Spleen (tissue), 11 donors: ENCODE data around the gene SYNDIG1. TPM values are rescaled to one million over a fixed set of nuclear protein-coding genes. Genes with fewer than 3 reads are reported as not detected.

Experiments used
- DNase-seq: peaks from one replicate; pipeline ENCODE4 v3.0.0-alpha.2; 2020
- H3K27ac ChIP-seq, 8 donors: fragments of 200-600 bp; sonication (generic) in 7 of 8; 1 replicate in 4 of 8; 2 replicates in 4 of 8; pipeline versions ENCODE4 v1.5.0 to v1.8.0; 2016 to 2021; ENCODE audit warnings: inconsistent platforms in 4 of 8, mild to moderate bottlenecking in 4 of 8, moderate library complexity in 1 of 8
- H3K27me3 ChIP-seq, 7 donors: fragments of 200-600 bp; sonication (generic) in 6 of 7; replicated peaks in 1 of 7; 1 replicate in 4 of 7; 2 replicates in 3 of 7; pipeline versions ENCODE4 v1.5.0 to v1.8.0; 2016 to 2021; ENCODE audit warnings: inconsistent platforms in 3 of 7, mild to moderate bottlenecking in 1 of 7
- H3K36me3 ChIP-seq, 6 donors: fragments of 200-600 bp; sonication (generic) in 5 of 6; 1 replicate in 4 of 6; 2 replicates in 2 of 6; pipeline versions ENCODE4 v1.5.0 to v1.8.0; 2016 to 2021; ENCODE audit warnings: inconsistent platforms in 2 of 6
- H3K4me1 ChIP-seq, 6 donors: fragments of 200-600 bp; sonication (generic) in 5 of 6; 1 replicate in 3 of 6; 2 replicates in 3 of 6; pipeline versions ENCODE4 v1.5.0 to v1.8.0; 2016 to 2021; ENCODE audit warnings: inconsistent platforms in 3 of 6
- H3K4me3 ChIP-seq, 8 donors: fragments of 200-600 bp; sonication (generic) in 7 of 8; 1 replicate in 4 of 8; 2 replicates in 4 of 8; pipeline versions ENCODE4 v1.5.0 to v1.8.0; 2016 to 2021; ENCODE audit warnings: inconsistent platforms in 4 of 8, mild to moderate bottlenecking in 4 of 8, moderate library complexity in 2 of 8
- H3K9me3 ChIP-seq, 8 donors: fragments of 200-600 bp; sonication (generic) in 7 of 8; 1 replicate in 4 of 8; 2 replicates in 4 of 8; pipeline versions ENCODE4 v1.5.0 to v1.8.0; 2016 to 2021; ENCODE audit warnings: inconsistent platforms in 4 of 8
- CTCF ChIP-seq, 11 experiments: fragments of 200-600 bp in 7 of 11; fragments of 450-650 bp in 4 of 11; sonication (generic) in 4 of 11; IDR thresholded peaks in 8 of 11; conservative IDR thresholded peaks in 3 of 11; 1 replicate in 7 of 11; 2 replicates in 4 of 11; pipeline versions ENCODE4 v1.4.0 to v1.8.0; 2016 to 2021; ENCODE audit warnings: antibody characterized with exemption in 11 of 11, inconsistent platforms in 4 of 11, mild to moderate bottlenecking in 1 of 11
- POLR2A ChIP-seq, 3 donors: fragments of 450-650 bp; IDR thresholded peaks; one replicate each; pipeline ENCODE4 v1.5.1; 2017; ENCODE audit warnings: antibody characterized with exemption in 3 of 3, mild to moderate bottlenecking in 1 of 3
- POLR2AphosphoS5 ChIP-seq, 3 donors: sonication (generic); formaldehyde crosslinking; IDR thresholded peaks; one replicate each; pipeline ENCODE4 v1.5.1; 2017; ENCODE audit warnings: antibody characterized with exemption in 3 of 3
- WGBS, 5 donors: extraction: QIAGEN DNeasy Blood & Tissue Kit in 3 of 5; methylation state at CpG; one replicate each; pipeline versions ENCODE4 v1.1.5 to v1.1.7; 2013 to 2018; 5-methylcytosine and 5-hydroxymethylcytosine counted together
- intact Hi-C: fragments of 100-400 bp; cut with DNase I; formaldehyde crosslinking; loops from one replicate; pipeline ENCODE4 v1.15.0; 2023; ENCODE audit warnings: low total_unique reads
- polyA plus RNA-seq, 3 donors: library from polyadenylated mRNA; stranded (reverse); fragments of 200-250 nt; gene quantifications; one replicate each; pipeline ENCODE4 v1.2.1, GENCODE V29; 2013
- total RNA-seq, 7 donors: library from RNA; depleted of rRNA in 3 of 7; stranded (reverse); fragments of >200 nt in 3 of 7; fragmentation: NEBNext Ultra II Directional in 4 of 7; extraction: Animal tissue kit (Norgen Biotek cat#: 25700) in 4 of 7; gene quantifications; one replicate each; pipeline versions ENCODE4 v1.1.0 to v1.2.1, GENCODE V29; 2016 to 2021
- donor health status: healthy with polysubstance abuse.
- donor health status: DM: no; HTN: no; CAD: no; lungs with moderate emphysema.
- donor health status: DM: no; HTN: no; CAD: no.
- donor health status: Bipolar disorder and iron deficiency.
- donor health status: healthy.
- donor health status: DM: no; HTN: no; CAD: no.
- donor health status: DM: yes; HTN: yes; CAD: no.

The SYNDIG1 gene
- total and polyA plus RNA-seq, 10 donors = 0.70 to 3.5 (median 1.3) TPM

GRCh38 chr20:24479106-24479505, 9.7 kb downstream of the SYNDIG1 start:
- H3K27me3 ChIP-seq = peaks cover 0 to 9% (median 0%) of the 10 kb centered on the region in 7 donors
- no peaks in the 10 kb centered on the region for H3K4me1 ChIP-seq
- TF ChIP-seq POLR2A (IDR thresholded peaks at IDR 0.05) (no peak), CTCF (IDR thresholded peaks at IDR 0.05 in 8 of 11, conservative IDR thresholded peaks at IDR 0.05 in 3 of 11) (no peak), POLR2AphosphoS5 (IDR thresholded peaks at IDR 0.05) (no peak)
- H3K27ac ChIP-seq = no peak overlapping the region
- DNase-seq = no peak
- WGBS, 5 donors = 88 to 95% (median 89%) methylated on average over 4 of the region's 4 CpGs
- no peaks in the 10 kb centered on the region for H3K36me3 ChIP-seq
- H3K9me3 ChIP-seq = no peaks in the 10 kb centered on the region
- intact Hi-C loops = no loop called here
- H3K4me3 ChIP-seq = no peak overlapping the region

DNA sequence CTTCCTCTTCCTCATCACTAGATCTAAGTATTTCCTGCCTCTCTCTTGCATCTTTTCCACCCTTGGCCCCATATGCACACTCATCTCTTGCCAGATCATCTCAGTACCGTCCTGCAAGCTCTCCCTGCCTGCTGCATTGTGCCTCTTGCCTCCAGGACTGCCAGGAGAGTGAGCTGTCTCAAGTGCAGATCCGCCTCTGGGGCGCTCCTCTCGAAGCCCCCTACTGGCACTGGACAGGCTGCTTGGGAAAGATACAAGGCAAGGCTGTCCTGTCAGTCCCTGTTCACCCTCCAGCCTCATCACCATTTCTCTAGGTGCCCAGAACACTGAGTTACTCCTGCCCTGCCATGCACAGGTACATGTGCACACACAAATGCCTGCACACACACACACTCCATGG, 10.2 kb downstream of the SYNDIG1 start:
- DNase-seq = no peak
- Histone ChIP-seq H3K36me3 (no peaks in the 10 kb centered on the region), H3K4me1 (no peaks in the 10 kb centered on the region), H3K27ac (no peak overlapping the region), H3K27me3 (peaks cover 0 to 9% (median 0%) of the 10 kb centered on the region in 7 donors), H3K4me3 (no peak overlapping the region), H3K9me3 (no peaks in the 10 kb centered on the region)
- no peak for TF ChIP-seq POLR2A (IDR thresholded peaks at IDR 0.05)
- WGBS, 5 donors = 73 to 85% (median 79%) methylated on average over 4 of the region's 4 CpGs
- intact Hi-C loops = no loop called here

DNA sequence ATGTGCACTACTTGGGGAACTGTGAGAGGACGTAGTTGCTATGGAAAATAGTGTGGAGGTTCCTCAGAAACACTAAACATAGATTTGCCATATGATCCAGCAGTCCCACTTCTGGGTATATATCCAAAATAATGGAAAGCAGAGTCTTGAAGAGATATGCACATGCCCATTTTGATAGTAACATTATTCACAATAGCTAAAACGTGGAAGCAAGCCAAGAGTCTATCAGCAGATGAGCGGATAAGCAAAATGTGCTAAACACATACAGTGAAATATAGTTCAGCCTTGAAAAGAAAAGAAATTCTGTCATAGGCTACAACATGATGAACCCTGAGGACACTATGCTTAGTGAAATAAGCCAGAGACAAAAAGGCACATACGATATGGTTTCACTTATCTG, 11.1 kb downstream of the SYNDIG1 start:
- Histone ChIP-seq H3K36me3 (no peaks in the 10 kb centered on the region), H3K4me3 (no peak overlapping the region), H3K27me3 (peaks cover 0 to 9% (median 0%) of the 10 kb centered on the region in 7 donors), H3K4me1 (no peaks in the 10 kb centered on the region), H3K27ac (no peak overlapping the region), H3K9me3 (no peaks in the 10 kb centered on the region)
- TF ChIP-seq CTCF (IDR thresholded peaks at IDR 0.05 in 8 of 11, conservative IDR thresholded peaks at IDR 0.05 in 3 of 11) (no peak), POLR2AphosphoS5 (IDR thresholded peaks at IDR 0.05) (no peak), POLR2A (IDR thresholded peaks at IDR 0.05) (no peak)
- WGBS, 5 donors = 81 to 89% (median 87%) methylated on average over 4 of the region's 4 CpGs
- intact Hi-C loops = no loop called here
- no peak for DNase-seq

DNA sequence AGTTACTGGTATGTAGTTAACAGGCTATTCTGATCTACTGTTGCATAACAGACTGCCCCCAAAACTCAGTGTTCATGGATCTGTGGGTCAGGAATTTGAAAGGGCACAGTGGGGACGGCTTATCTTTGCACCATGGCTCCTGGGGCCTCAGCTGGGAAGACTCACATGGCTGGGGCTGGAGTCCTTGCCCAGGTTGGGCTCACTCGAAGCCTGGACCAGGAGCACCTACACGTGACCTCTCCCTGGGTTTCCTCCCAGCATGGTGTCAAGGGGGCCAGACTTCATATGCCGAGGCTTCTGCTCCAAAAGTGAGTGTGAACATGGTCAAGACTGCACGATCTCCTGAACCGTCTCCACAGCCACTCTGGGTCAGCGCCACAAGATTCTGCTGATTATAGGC, 11.7 kb downstream of the SYNDIG1 start:
- Histone ChIP-seq H3K4me1 (no peaks in the 10 kb centered on the region), H3K4me3 (no peak overlapping the region), H3K9me3 (no peaks in the 10 kb centered on the region), H3K36me3 (no peaks in the 10 kb centered on the region), H3K27me3 (peaks cover 0 to 9% (median 0%) of the 10 kb centered on the region in 7 donors), H3K27ac (no peak overlapping the region)
- DNase-seq = no peak
- 80 to 90% (median 84%) methylated on average over 6 to 7 of the region's 7 CpGs for WGBS, 5 donors
- no peak for TF ChIP-seq POLR2AphosphoS5 (IDR thresholded peaks at IDR 0.05)
- no peak for TF ChIP-seq CTCF (IDR thresholded peaks at IDR 0.05 in 8 of 11, conservative IDR thresholded peaks at IDR 0.05 in 3 of 11)
- TF ChIP-seq POLR2A (IDR thresholded peaks at IDR 0.05) = no peak
- intact Hi-C loops = no loop called here
